Lower leg skin (tissue), 4 donors: ENCODE data around the gene LDLRAD3. TPM values are rescaled to one million over a fixed set of nuclear protein-coding genes. Genes with fewer than 3 reads are reported as not detected.

Experiments
- DNase-seq, 2 donors: peaks; one replicate each; pipeline ENCODE4 v3.0.0-alpha.2; 2019; ENCODE audit warnings: low spot score in 2 of 2
- H3K4me3 ChIP-seq: fragments of 200-600 bp; sonication (generic); 2 replicates; pipeline ENCODE4 v1.5.1; 2017; ENCODE audit warnings: mild to moderate bottlenecking, low read depth; ENCODE audit not compliant: poor library complexity, severe bottlenecking
- POLR2A ChIP-seq, 2 donors: fragments of 450-650 bp; IDR thresholded peaks; one replicate each; pipeline ENCODE4 v1.6.1; 2016 to 2017; ENCODE audit warnings: antibody characterized with exemption in 2 of 2, mild to moderate bottlenecking in 1 of 2, moderate library complexity in 1 of 2
- WGBS, 2 donors: methylation state at CpG; one replicate each; pipeline ENCODE4 v1.1.5; 2018; 5-methylcytosine and 5-hydroxymethylcytosine counted together
- intact Hi-C: fragments of 100-400 bp; cut with DNase I; formaldehyde crosslinking; loops from one replicate; pipeline ENCODE4 v1.15.0; 2023; ENCODE audit warnings: low total_unique reads
- total RNA-seq, 4 donors: library from RNA; depleted of rRNA; stranded (reverse); fragments of >200 nt; gene quantifications; one replicate each; pipeline ENCODE4 v1.1.0, GENCODE V29; 2016
- TF ChIP-seq, protein P1 (sequence below), 3 donors: fragments of 450-650 bp; IDR thresholded peaks; one replicate each; pipeline ENCODE4 v1.5.1; 2016; ENCODE audit warnings: antibody characterized with exemption in 3 of 3, mild to moderate bottlenecking in 3 of 3, moderate library complexity in 2 of 3

Gene LDLRAD3
- total RNA-seq, 4 donors from 2014 or later = 18.6 to 42.6 (median 25.5) TPM

DNA sequence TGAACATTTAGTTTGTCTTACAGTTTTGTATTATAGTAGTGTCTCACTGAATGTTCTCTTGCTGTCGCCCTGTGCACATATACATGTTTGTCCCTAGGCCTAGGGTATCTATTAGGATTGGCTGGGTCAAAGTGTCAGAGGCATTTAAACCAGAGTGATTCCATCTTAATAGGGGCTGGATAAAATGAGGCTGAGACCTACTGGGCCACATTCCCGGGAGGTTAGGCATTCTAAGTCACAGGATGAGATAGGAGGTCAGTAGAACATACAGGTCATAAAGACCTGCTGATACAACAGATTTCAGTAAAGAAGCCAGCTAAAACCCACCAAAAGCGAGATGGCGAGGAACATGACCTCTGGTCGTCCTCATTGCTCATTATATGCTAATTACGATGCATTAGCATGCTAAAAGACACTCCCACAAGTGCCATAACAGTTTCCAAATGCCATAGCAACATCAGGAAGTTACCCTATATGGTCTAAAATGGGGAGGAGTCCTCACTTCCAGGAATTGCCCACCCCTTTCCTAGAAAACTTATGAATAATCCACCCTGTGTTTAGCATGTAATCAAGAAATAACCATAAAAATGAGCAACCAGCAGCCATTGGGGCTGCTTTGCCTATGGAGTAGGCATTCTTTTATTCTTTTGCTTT lies 82.6 kb downstream of the LDLRAD3 start:
- intact Hi-C loops = no loop called here
- WGBS, 2 donors = 94 to 98% methylated on average over 6 of the region's 6 CpGs
- TF ChIP-seq, protein P1, sequence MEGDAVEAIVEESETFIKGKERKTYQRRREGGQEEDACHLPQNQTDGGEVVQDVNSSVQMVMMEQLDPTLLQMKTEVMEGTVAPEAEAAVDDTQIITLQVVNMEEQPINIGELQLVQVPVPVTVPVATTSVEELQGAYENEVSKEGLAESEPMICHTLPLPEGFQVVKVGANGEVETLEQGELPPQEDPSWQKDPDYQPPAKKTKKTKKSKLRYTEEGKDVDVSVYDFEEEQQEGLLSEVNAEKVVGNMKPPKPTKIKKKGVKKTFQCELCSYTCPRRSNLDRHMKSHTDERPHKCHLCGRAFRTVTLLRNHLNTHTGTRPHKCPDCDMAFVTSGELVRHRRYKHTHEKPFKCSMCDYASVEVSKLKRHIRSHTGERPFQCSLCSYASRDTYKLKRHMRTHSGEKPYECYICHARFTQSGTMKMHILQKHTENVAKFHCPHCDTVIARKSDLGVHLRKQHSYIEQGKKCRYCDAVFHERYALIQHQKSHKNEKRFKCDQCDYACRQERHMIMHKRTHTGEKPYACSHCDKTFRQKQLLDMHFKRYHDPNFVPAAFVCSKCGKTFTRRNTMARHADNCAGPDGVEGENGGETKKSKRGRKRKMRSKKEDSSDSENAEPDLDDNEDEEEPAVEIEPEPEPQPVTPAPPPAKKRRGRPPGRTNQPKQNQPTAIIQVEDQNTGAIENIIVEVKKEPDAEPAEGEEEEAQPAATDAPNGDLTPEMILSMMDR (IDR thresholded peaks at IDR 0.05) = no peak
- TF ChIP-seq POLR2A (IDR thresholded peaks at IDR 0.05) = no peak
- DNase-seq = no peak
- H3K4me3 ChIP-seq = no peak overlapping the region

GRCh38 chr11:36027731-36028130 lies 83.9 kb downstream of the LDLRAD3 start:
- TF ChIP-seq, protein P1 (IDR thresholded peaks at IDR 0.05) = no peak
- TF ChIP-seq POLR2A (IDR thresholded peaks at IDR 0.05) = no peak
- intact Hi-C loops = no loop called here

DNA sequence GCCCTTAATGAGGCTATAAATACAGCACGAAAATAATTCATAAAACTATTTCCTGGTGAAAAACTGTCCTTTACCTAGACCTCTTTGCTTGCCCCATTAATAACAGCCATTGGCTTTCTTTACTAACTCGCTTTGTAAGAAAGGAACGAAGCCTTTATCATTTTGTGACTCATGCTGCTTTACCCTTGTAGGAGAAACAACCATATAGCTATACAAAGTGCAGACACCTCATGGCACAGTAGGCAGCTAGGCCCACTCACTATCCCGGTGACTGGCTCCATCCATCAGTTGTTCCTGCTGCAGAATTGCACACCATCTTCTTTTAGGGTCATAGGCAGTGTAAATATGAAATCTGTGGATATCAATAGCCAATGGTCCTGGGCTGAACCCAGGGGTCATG lies 85.8 kb downstream of the LDLRAD3 start:
- 70 to 81% methylated on average over 4 of the region's 4 CpGs for WGBS, 2 donors
- DNase-seq = no peak
- TF ChIP-seq, protein P1 (IDR thresholded peaks at IDR 0.05) = no peak
- no peak for TF ChIP-seq POLR2A (IDR thresholded peaks at IDR 0.05)
- intact Hi-C loops = no loop called here
- no peak overlapping the region for H3K4me3 ChIP-seq

More at GRCh38 chr11:36027731-36028130, 83.9 kb downstream of the LDLRAD3 start:
- 36 to 45% methylated on average over 4 of the region's 4 CpGs for WGBS, 2 donors
- no peak for DNase-seq
- no peak overlapping the region for H3K4me3 ChIP-seq

DNA sequence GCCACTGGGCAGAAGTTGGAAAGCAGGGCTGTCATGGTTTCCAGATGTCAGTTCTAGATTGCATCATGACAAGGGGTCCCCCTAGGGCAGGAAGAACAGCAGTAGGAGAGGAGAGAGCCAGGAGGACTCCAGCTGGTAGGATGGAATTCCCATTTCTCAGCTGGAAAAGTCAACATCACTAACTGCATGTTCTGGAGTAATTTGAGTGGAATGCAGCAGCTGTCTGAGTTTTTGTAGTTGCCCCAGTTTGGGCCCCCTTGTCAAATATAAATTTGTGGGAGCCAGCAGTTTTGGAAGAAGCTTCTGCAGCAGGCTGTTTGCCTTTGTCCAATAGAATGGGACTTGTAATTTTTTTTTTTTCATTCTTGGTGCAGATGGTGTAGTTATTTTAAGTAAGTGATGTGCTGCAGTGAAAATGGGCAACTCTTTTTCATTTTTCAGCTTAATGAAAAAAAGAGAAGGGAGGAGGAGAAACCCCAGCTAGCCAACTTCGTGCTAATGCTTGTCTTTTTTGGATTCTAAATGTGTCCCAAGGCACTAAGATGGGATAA lies 86.9 kb downstream of the LDLRAD3 start:
- intact Hi-C loops = no loop called here
- DNase-seq = no peak
- TF ChIP-seq, protein P1 (IDR thresholded peaks at IDR 0.05) = no peak
- TF ChIP-seq POLR2A (IDR thresholded peaks at IDR 0.05) = no peak
- 23 to 26% methylated on average over 1 of the region's 1 CpG for WGBS, 2 donors
- H3K4me3 ChIP-seq = no peak overlapping the region

GRCh38 chr11:36033082-36033751 lies 89.4 kb downstream of the LDLRAD3 start:
- TF ChIP-seq POLR2A (IDR thresholded peaks at IDR 0.05) = no peak
- TF ChIP-seq, protein P1 (IDR thresholded peaks at IDR 0.05) = no peak
- intact Hi-C loops = no loop called here
- DNase-seq = no peak
- no peak overlapping the region for H3K4me3 ChIP-seq
- WGBS, 2 donors = 86 to 93% methylated on average over 9 of the region's 9 CpGs
